ENCODE results near the gene CISD3.

Gene CISD3

DNA sequence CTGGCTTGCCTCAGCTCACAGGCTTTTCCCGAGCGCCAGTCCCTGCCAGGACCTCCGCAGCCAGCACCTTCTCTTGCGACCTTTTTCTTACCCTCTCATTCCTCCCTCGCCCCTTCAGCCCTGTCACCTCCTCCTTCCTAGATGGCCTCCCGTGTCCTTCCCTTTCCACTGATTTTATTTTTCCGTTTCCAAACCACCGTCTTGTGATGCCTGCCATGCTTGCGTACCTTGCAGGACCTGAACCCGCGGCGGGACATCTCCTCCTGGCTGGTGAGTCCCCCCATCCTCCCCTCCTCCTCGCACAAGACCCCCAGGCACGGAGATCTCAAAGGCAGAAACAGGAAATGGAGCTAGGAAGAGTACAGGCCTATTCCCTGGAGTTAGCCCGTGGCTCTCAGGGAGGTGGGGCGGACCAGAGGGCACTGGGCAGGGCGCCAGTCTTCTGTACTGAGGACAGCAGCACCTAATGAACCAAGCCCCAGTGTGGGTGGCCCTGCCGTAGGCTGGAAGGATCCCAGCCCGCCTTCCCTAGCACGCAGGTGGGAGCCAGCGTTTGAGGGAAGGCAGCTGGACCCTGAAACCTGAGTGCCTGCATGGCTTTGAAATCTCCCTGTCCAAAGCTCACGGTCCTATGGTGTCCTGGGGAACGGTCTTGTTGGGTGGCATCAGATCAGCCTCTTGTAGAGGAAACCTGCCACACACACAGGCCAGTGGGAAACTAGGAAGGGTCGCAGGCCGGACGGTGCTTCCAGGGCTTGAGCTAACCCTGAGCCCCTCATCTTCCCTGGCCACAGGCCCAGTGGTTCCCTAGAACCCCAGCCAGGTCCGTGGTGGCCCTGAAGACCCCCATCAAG, 612 bp downstream of the CISD3 start (continued):
- TF ChIP-seq, protein P1, sequence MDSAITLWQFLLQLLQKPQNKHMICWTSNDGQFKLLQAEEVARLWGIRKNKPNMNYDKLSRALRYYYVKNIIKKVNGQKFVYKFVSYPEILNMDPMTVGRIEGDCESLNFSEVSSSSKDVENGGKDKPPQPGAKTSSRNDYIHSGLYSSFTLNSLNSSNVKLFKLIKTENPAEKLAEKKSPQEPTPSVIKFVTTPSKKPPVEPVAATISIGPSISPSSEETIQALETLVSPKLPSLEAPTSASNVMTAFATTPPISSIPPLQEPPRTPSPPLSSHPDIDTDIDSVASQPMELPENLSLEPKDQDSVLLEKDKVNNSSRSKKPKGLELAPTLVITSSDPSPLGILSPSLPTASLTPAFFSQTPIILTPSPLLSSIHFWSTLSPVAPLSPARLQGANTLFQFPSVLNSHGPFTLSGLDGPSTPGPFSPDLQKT (IDR thresholded peaks at IDR 0.05; ENCODE audit: borderline replicate concordance, low read depth, low read length) = no peak
- TF ChIP-seq ZNF571 (tag by site-specific recombination; IDR thresholded peaks at IDR 0.05) (no peak), HOXA7 (CRISPR knock-in tag; IDR thresholded peaks at IDR 0.05; ENCODE audit: borderline replicate concordance) (no peak), ZFP3 (tag by site-specific recombination; IDR thresholded peaks at IDR 0.05; ENCODE audit: low read depth) (no peak), ZNF169 (tag by site-specific recombination; IDR thresholded peaks at IDR 0.05) (no peak), YY1 (tag by site-specific recombination; IDR thresholded peaks at IDR 0.05) (no peak), ZNF133 (tag by site-specific recombination; IDR thresholded peaks at IDR 0.05) (no peak), ZNF324 (tag by site-specific recombination; IDR thresholded peaks at IDR 0.05) (0 out of 2 replicates have a peak, but pooled peaks have one; percentile 64)
- TF ChIP-seq, protein P2, sequence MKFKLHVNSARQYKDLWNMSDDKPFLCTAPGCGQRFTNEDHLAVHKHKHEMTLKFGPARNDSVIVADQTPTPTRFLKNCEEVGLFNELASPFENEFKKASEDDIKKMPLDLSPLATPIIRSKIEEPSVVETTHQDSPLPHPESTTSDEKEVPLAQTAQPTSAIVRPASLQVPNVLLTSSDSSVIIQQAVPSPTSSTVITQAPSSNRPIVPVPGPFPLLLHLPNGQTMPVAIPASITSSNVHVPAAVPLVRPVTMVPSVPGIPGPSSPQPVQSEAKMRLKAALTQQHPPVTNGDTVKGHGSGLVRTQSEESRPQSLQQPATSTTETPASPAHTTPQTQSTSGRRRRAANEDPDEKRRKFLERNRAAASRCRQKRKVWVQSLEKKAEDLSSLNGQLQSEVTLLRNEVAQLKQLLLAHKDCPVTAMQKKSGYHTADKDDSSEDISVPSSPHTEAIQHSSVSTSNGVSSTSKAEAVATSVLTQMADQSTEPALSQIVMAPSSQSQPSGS (tag by site-specific recombination; IDR thresholded peaks at IDR 0.05; ENCODE audit: low read depth) = no peak
- TF ChIP-seq, protein P3, sequence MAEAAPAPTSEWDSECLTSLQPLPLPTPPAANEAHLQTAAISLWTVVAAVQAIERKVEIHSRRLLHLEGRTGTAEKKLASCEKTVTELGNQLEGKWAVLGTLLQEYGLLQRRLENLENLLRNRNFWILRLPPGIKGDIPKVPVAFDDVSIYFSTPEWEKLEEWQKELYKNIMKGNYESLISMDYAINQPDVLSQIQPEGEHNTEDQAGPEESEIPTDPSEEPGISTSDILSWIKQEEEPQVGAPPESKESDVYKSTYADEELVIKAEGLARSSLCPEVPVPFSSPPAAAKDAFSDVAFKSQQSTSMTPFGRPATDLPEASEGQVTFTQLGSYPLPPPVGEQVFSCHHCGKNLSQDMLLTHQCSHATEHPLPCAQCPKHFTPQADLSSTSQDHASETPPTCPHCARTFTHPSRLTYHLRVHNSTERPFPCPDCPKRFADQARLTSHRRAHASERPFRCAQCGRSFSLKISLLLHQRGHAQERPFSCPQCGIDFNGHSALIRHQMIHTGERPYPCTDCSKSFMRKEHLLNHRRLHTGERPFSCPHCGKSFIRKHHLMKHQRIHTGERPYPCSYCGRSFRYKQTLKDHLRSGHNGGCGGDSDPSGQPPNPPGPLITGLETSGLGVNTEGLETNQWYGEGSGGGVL (tag by site-specific recombination; IDR thresholded peaks at IDR 0.05) = peak; percentile 32
- TF ChIP-seq, protein P4, sequence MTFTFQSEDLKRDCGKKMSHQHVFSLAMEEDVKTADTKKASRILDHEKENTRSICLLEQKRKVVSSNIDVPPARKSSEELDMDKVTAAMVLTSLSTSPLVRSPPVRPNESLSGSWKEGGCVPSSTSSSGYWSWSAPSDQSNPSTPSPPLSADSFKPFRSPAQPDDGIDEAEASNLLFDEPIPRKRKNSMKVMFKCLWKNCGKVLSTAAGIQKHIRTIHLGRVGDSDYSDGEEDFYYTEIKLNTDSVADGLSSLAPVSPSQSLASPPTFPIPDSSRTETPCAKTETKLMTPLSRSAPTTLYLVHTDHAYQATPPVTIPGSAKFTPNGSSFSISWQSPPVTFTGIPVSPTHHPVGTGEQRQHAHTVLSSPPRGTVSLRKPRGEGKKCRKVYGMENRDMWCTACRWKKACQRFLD (tag by site-specific recombination; IDR thresholded peaks at IDR 0.05) = no peak

DNA sequence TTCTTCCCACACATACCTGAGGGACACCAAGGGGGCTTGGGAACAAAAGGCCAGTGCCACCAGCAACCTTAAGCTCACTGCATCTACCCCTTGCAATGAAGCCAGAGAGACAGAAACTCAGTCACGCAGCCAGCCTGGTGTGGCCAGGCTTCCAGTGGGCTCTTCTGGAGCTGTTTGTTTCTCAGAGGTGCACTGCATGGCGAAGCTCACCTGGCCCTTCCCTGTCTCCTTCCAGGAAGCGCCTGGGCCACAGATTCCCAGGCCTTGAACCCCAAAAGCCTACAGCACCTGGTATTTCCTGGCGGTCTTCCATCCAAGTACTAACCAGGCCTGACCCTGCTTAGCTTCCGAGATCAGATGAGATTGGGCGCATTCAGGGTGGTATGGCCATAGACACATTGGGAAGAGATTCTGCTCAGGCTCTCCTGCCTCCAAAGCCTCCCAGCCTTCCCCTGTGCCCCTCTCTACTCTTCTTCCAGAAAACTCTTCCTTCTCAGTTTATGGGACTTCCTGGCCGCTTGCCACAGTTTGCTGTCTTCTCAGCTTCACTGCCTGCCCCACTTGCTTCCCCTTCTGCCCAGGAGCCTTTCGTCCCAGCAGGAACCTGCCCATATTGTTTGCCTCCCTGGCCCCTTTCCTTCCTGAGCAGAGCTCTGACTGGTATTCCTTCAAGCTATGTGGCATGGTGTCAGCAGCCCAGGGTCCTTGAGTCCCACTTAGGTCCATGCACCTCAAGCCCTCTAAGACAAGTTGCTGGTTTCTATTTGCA, 1.6 kb downstream of the CISD3 start:
- Histone ChIP-seq H3K9me3 (ENCODE audit: control insufficient read depth, insufficient read depth, low read depth, low read length) (no peaks in the 10 kb centered on the region), H3K36me3 (ENCODE audit: control insufficient read depth in 2 of 2, insufficient read depth in 1 of 2, low read length in 2 of 2) (peaks cover 12 to 53% of the 10 kb centered on the region in 2 experiments), H3K4me3 (ENCODE audit: low read depth, low read length) (no peak overlapping the region), H3K4me1 (ENCODE audit: control insufficient read depth, insufficient read depth, low read length) (peaks cover 5% of the 10 kb centered on the region), H3K27ac (ENCODE audit: extremely low read depth, low read depth, low read length) (peak overlapping the region; percentile 67; the same call in 1 of the 2 replicates)
- ChIA-PET CTCF (interaction anchor here (0.6 to 3.1 kb wide), 17 partner anchors 10 to 998 kb away, joined by 3 to 17 read pairs (median 4); partner anchors contain the start of gene MLLT6), POLR2A (interaction anchor here (1.0 to 2.3 kb wide), 15 partner anchors 10 to 55 kb away, joined by 3 to 18 read pairs (median 4); partner anchors contain the start of genes MLLT6 and PSMB3)
- TF ChIP-seq SCRT2 (tag by site-specific recombination; IDR thresholded peaks at IDR 0.05) = peak; percentile 4; the same call in 1 of the 2 replicates
- no peak for TF ChIP-seq ZNF335 (tag by site-specific recombination; conservative IDR thresholded peaks at IDR 0.05)
- TF ChIP-seq GLIS2 (tag by site-specific recombination; IDR thresholded peaks at IDR 0.05) = 0 out of 2 replicates have a peak, but pooled peaks have one; percentile 4
- no peak for TF ChIP-seq ZNF214 (tag by site-specific recombination; IDR thresholded peaks at IDR 0.05; ENCODE audit: borderline replicate concordance)
- no peak for TF ChIP-seq KLF16 (tag by site-specific recombination; IDR thresholded peaks at IDR 0.05)
- TF ChIP-seq, protein P5, sequence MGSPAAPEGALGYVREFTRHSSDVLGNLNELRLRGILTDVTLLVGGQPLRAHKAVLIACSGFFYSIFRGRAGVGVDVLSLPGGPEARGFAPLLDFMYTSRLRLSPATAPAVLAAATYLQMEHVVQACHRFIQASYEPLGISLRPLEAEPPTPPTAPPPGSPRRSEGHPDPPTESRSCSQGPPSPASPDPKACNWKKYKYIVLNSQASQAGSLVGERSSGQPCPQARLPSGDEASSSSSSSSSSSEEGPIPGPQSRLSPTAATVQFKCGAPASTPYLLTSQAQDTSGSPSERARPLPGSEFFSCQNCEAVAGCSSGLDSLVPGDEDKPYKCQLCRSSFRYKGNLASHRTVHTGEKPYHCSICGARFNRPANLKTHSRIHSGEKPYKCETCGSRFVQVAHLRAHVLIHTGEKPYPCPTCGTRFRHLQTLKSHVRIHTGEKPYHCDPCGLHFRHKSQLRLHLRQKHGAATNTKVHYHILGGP (tag by site-specific recombination; IDR thresholded peaks at IDR 0.05) = no peak
- TF ChIP-seq ZNF600 (tag by site-specific recombination; IDR thresholded peaks at IDR 0.05) = peak; percentile 32; the same call in 1 of the 2 replicates
- peak; percentile 50; the same call in 1 of the 2 replicates for TF ChIP-seq OSR2 (tag by site-specific recombination; IDR thresholded peaks at IDR 0.05)
- TF ChIP-seq ZNF433 (tag by site-specific recombination; IDR thresholded peaks at IDR 0.05; ENCODE audit: low read depth) = no peak
- peak; percentile 84 for TF ChIP-seq ZIC2 (tag by site-specific recombination; IDR thresholded peaks at IDR 0.05)

Measured in HEK293 (cell line).